Activated T-cell treated with anti-CD3 and anti-CD28 coated beads for 24 hours (primary cell): Measurements from ENCODE around the gene TMEM184C.

Experiments
- DNase-seq: peaks from one replicate; pipeline ENCODE4 v3.0.0-alpha.2; 2020; ENCODE audit warnings: low read depth

Gene TMEM184C

DNA sequence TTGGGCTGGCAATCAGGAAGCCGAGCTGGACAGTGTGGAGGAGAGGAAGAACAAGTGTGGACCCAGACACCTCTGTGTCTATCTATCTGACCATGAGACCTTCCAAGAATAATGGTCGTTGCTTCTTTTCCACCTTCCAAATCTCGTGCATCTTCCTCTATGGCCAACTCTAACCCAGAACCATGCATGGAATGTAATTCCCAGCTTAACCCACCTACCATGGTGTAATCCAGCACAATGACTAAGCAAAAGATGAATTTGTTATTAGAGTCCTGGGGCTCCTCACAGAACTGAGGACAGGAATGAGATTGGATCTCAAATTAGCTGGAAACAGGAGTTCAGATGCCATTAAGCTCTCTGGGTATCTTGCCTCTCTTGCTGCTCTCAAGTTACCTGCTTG is 17.4 kb upstream of the TMEM184C start:
- DNase-seq: no peak

GRCh38 chr4:147605499-147605898 is 11.7 kb upstream of the TMEM184C start:
- DNase-seq: no peak

GRCh38 chr4:147607471-147607870 is 9.7 kb upstream of the TMEM184C start:
- DNase-seq: no peak

GRCh38 chr4:147610686-147611085 is 6.5 kb upstream of the TMEM184C start:
- no peak for DNase-seq

DNA sequence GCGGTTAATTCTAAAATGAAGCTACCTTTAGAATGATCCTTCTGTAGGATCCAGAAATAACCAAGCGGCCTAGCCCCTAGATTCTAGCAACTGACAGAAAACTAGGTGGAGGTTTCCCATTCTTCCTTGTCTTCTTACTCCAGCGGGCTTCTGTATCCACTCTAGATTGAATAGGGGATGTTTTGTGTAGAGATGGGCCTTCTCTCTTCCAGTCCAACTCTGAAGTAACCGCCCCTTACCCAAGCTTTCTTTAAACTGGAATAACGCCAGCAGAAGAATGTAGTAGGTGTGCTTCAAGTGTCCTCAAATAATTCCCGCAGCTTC is 386 bp upstream of the TMEM184C start:
- DNase-seq: no peak

- DNase-seq: no peak
Measured at GRCh38 chr4:147617841-147618691, 869 bp downstream of the TMEM184C start.

DNA sequence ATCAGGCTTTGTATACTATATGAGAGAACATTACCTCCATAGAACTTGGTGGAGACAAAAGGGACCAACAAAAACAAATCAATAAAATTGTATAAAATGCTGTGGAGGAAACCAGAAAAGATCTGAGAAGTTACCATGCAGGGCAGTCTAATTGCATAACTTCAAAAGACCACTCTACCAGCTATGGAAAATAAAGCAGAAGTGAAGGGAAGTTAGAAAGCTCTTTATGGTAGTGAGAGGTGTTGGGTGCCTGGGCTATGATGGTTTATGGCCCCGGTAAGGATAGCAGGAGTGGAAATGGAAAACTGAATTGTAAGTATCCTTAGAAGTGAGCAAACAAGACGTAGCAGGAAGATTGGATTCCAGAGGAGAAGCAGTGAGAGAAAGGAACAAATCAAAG is 3.1 kb downstream of the TMEM184C start:
- DNase-seq: no peak

- DNase-seq: no peak
Measured at GRCh38 chr4:147625733-147626132, 8.5 kb downstream of the TMEM184C start.

GRCh38 chr4:147626903-147627302 is 9.7 kb downstream of the TMEM184C start:
- no peak for DNase-seq

DNA sequence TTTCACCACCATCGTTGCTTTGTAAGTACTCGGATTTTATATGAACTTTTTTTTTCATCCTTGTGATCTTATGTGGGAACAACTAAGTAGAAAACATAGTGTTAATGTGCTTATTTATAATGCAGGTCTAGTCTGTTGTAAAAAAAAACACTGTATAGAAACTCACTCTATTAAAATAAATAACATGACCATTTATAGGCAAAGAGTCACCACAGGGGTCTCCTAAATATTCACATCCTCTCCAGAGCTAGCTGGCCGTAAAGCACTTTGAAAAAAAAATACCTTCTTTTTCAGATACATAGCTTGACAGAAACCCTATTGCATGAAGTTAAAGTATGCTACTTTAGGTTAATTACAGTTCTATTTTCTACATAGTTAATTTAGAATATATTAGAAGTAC is 11.2 kb downstream of the TMEM184C start:
- DNase-seq: no peak

GRCh38 chr4:147629783-147630730 is 12.9 kb downstream of the TMEM184C start:
- no peak for DNase-seq

GRCh38 chr4:147633113-147633512 is 15.9 kb downstream of the TMEM184C start:
- DNase-seq: no peak

DNA sequence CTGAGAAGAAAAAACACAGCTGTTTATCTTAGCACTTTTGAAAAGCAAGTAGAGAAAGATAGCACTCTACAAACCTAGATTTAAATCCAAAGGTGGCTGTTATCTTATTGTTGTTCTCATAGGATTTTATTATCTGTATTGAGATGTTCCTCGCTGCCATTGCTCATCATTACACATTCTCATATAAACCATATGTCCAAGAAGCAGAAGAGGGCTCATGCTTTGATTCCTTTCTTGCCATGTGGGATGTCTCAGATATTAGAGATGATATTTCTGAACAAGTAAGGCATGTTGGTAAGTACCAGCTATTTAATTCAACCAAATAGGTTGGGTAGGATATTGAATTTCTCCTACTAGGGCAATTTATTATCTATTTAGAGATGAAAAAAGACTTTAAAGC is 16.4 kb downstream of the TMEM184C start:
- no peak for DNase-seq

- DNase-seq: no peak
Measured at GRCh38 chr4:147635348-147635747, 18.2 kb downstream of the TMEM184C start.

DNA sequence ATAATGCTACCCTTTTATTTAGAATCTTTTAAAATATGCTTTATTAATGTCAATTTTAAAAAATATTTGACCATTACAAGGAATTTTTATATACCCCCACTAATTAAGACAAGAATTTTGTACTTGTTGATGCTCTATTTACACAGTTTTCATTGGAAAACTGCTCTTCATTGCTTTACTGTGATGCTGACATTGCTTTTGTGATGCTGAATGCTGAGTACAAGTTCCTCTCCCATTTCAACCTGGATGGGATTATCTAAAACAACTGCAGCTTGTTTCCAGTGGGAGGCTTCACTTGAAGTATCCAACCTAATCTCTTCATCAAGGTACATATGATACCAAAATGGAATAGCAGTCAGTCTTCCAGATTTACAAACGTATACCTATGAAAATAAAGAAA is 21.2 kb downstream of the TMEM184C start:
- DNase-seq: no peak

GRCh38 chr4:147638942-147639341 is 21.7 kb downstream of the TMEM184C start:
- no peak for DNase-seq

- no peak for DNase-seq
Measured at GRCh38 chr4:147639388-147639787, 22.2 kb downstream of the TMEM184C start.

DNA sequence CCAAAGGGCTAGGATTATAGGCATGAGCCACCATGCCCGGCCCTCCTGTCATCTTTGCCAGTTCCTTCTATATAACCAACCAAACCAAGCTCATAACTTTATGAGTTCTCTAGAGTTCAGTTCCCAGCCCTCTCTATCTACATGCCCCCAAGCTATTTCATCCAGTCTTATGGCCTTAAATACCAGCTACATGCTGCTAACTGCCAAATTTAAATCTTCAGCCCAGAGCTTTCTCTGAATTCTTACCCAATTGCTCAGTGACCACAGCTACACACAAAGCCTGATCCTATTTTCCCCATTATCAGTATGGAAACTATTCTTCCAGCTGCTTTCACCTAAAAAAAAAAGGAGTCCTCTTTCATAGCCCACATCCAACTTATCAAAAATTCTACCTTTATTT is 23.1 kb downstream of the TMEM184C start:
- no peak for DNase-seq

DNA sequence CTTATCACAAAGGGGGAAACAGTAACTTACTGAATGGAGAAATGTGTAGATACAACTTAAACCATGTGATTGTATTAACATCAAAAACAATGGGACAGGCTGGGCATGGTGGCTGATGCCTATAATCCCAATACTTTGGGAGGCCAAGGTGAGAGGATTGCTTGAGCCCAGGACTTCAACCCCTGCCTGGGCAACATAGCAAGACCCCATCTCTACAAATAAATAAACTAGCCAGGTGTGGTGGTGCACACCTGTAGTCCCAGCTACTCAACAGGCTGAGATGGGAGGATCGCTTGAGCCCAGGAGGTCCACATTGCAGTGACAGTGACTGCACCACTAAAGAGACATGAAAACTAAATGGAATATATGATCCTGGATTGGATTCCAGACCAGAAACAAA is 26.4 kb downstream of the TMEM184C start:
- no peak for DNase-seq

GRCh38 chr4:147644471-147644870 is 27.3 kb downstream of the TMEM184C start:
- DNase-seq: no peak

DNA sequence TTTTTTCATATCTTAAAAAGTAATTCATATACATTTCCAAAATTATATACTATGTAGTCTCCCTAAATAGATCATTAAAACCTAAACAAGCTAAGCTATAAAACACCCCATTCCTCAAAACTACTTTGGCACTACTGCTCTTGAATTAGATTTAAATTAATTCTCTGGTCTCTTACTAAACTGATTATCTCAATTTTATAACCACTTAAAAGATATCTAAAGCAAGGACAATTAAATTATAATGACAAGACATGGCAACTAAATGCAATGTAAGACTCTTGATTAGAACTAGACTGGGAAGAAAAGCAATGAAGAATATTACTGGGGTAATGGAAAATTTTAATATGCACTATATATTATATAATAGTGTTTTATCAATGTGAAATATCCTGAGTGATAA is 27.9 kb downstream of the TMEM184C start:
- DNase-seq: no peak

DNA sequence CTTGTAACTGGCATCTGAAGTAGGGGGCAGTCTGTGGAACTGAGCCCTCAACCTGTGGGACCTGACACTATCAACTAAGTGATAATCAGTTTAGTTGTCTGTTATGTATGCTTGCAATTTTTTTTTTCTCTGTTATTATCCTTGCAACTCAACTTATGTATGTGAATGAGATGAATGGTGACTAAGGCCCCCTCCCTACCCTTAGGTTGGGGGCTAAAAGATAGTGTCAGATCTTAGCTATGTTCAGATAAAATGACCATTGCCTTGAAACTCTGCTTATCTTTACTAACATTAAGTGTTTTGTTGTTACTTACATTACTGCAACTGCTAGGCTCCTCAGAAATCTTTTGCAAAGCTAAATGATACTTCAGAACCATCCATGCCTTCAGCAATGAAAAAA is 31.5 kb downstream of the TMEM184C start:
- DNase-seq: no peak

- no peak for DNase-seq
Measured at GRCh38 chr4:147651563-147651962, 34.4 kb downstream of the TMEM184C start.
